Measurements from ENCODE around the gene TSPAN11. TPM values are rescaled to one million over a fixed set of nuclear protein-coding genes. Genes with fewer than 3 reads are reported as not detected.

The TSPAN11 gene
- total and polyA plus RNA-seq, 2 donors (not counting 3 experiments of a cell fraction or from before 2014, with no cell fraction given): 2.1 to 3.9 TPM

DNA sequence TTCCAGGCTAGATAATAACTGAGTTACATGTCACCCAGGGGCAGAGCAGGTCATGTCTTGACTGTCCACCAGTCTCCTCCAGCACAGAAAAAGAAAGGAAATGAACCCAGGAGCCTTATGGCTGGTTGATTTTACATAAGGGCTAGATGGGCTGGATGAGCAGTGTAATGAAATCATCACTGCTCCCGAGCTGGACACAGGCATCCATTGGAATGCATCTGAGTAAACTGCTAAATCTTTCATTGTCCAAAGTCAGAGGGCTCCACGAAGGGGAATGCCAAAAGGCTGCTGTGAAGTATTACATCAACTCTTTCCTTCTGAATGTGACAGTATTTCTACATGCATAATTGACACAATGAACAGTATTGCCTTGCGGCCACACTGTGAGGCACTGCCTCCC is 30.1 kb upstream of the TSPAN11 start:
- FAIRE-seq (no peak), DNase-seq (ENCODE audit: low read depth, low spot score) (no peak)
- Histone ChIP-seq H3K9ac (replicated peaks; ENCODE audit: extremely low read depth, insufficient read depth, low read length) (no peak overlapping the region), H3K9me1 (replicated peaks; ENCODE audit: control insufficient read depth, extremely low read depth, insufficient read depth, low read length) (no peaks in the 10 kb centered on the region), H2AFZ (ENCODE audit: low read depth, low read length) (no peak overlapping the region), H3K4me1 (ENCODE audit: control insufficient read depth, extremely low read depth, insufficient read depth, low read length) (no peaks in the 10 kb centered on the region), H3K79me2 (ENCODE audit: control insufficient read depth, insufficient read depth, low read length) (no peaks in the 10 kb centered on the region), H3K9me3 (replicated peaks; ENCODE audit: control insufficient read depth, insufficient read depth, low read length) (no peaks in the 10 kb centered on the region), H4K20me1 (replicated peaks; ENCODE audit: control insufficient read depth, extremely low read depth, insufficient read depth, low read length) (no peaks in the 10 kb centered on the region), H3K4me2 (ENCODE audit: insufficient read depth, low read length) (no peak overlapping the region), H3K27me3 (ENCODE audit: control insufficient read depth in 2 of 2, insufficient read depth in 2 of 2, low read length in 2 of 2) (peaks cover 2 to 3% of the 10 kb centered on the region in 2 experiments), H3K4me3 (replicated peaks in 1 of 3; ENCODE audit: insufficient read depth in 1 of 3, low read depth in 1 of 3, low read length in 3 of 3) (no peak overlapping the region), H3K36me3 (ENCODE audit: control insufficient read depth in 2 of 2, extremely low read depth in 1 of 2, insufficient read depth in 2 of 2, low read length in 2 of 2) (no peaks in the 10 kb centered on the region), H3K27ac (ENCODE audit: insufficient read depth, low read depth, low read length) (no peak overlapping the region)
- intact Hi-C loops (cut with micrococcal nuclease) (no loop called here), dilution Hi-C loops (cut with MboI; ENCODE audit: extremely low pct_ligation_motif_present, low sequenced_read_pairs) (no loop called here)
- ChIA-PET CTCF (no interaction called here), POLR2A (no interaction called here)
- TF ChIP-seq GATA2 (IDR thresholded peaks at IDR 0.05; ENCODE audit: insufficient read depth, insufficient read length, low read depth, low read length): no peak
- TF ChIP-seq EZH2 (IDR thresholded peaks at IDR 0.05; ENCODE audit: borderline replicate concordance, low read depth, low read length, severe bottlenecking): no peak
- TF ChIP-seq MYC (IDR thresholded peaks at IDR 0.05; ENCODE audit: low read depth, low read length): no peak
- no peak for TF ChIP-seq POLR2A (IDR thresholded peaks at IDR 0.05; ENCODE audit: low read depth, low read length)
- TF ChIP-seq POLR2AphosphoS5 (IDR thresholded peaks at IDR 0.05; ENCODE audit: insufficient read depth, low read depth, low read length): no peak
- TF ChIP-seq, protein P1, sequence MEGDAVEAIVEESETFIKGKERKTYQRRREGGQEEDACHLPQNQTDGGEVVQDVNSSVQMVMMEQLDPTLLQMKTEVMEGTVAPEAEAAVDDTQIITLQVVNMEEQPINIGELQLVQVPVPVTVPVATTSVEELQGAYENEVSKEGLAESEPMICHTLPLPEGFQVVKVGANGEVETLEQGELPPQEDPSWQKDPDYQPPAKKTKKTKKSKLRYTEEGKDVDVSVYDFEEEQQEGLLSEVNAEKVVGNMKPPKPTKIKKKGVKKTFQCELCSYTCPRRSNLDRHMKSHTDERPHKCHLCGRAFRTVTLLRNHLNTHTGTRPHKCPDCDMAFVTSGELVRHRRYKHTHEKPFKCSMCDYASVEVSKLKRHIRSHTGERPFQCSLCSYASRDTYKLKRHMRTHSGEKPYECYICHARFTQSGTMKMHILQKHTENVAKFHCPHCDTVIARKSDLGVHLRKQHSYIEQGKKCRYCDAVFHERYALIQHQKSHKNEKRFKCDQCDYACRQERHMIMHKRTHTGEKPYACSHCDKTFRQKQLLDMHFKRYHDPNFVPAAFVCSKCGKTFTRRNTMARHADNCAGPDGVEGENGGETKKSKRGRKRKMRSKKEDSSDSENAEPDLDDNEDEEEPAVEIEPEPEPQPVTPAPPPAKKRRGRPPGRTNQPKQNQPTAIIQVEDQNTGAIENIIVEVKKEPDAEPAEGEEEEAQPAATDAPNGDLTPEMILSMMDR (IDR thresholded peaks at IDR 0.05; ENCODE audit: extremely low read depth in 1 of 2, insufficient read depth in 1 of 2, low read depth in 1 of 2, low read length in 2 of 2): no peak
- no peak for TF ChIP-seq FOS (IDR thresholded peaks at IDR 0.05; ENCODE audit: borderline replicate concordance, insufficient read depth, low read length)
- TF ChIP-seq, protein P2, sequence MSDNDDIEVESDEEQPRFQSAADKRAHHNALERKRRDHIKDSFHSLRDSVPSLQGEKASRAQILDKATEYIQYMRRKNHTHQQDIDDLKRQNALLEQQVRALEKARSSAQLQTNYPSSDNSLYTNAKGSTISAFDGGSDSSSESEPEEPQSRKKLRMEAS (IDR thresholded peaks at IDR 0.05; ENCODE audit: insufficient read depth, insufficient read length): no peak
- TF ChIP-seq JUN (IDR thresholded peaks at IDR 0.05; ENCODE audit: borderline replicate concordance, insufficient read depth, insufficient read length, low read depth): no peak
- no TSS peak for BruUV-seq (replicated peaks)
